HepG2 (cell line): ENCODE data around the gene NEU1. TPM values are rescaled to one million over a fixed set of nuclear protein-coding genes. Genes with fewer than 3 reads are reported as not detected.

ENCODE experiments used
- ARNT2 ChIP-seq: sonication (generic); formaldehyde crosslinking; IDR thresholded peaks from 2 replicates; pipeline ENCODE4 v1.8.0; 2022; ENCODE audit warnings: mild to moderate bottlenecking, low read depth, missing genetic modification reagents, moderate library complexity
- ATF3 ChIP-seq: sonication (generic); formaldehyde crosslinking; IDR thresholded peaks from 2 replicates; pipeline ENCODE4 v1.4.0; 2020; ENCODE audit warnings: missing genetic modification reagents
- ELK4 ChIP-seq: sonication (generic); formaldehyde crosslinking; IDR thresholded peaks from 2 replicates; pipeline ENCODE4 v1.9.0; 2021; ENCODE audit warnings: missing genetic modification reagents, borderline replicate concordance
- KLF11 ChIP-seq: IDR thresholded peaks from 2 replicates; pipeline ENCODE4 v1.6.1; 2016; ENCODE audit warnings: missing compliant biosample characterization
- MYNN ChIP-seq: sonication (generic); formaldehyde crosslinking; IDR thresholded peaks from 2 replicates; pipeline ENCODE4 v1.4.0; 2020; ENCODE audit warnings: mild to moderate bottlenecking, low read depth, missing genetic modification reagents
- POGK ChIP-seq: sonication (generic); formaldehyde crosslinking; conservative IDR thresholded peaks from 2 replicates; pipeline ENCODE4 v1.8.0; 2022; ENCODE audit warnings: mild to moderate bottlenecking, moderate library complexity, missing genetic modification reagents
- PRDM10 ChIP-seq: sonication (generic); formaldehyde crosslinking; IDR thresholded peaks from 2 replicates; pipeline ENCODE4 v1.4.0; 2020; ENCODE audit warnings: low read depth, missing genetic modification reagents
- PRDM4 ChIP-seq: sonication (generic); formaldehyde crosslinking; IDR thresholded peaks from 2 replicates; pipeline ENCODE4 v1.9.0; 2021; ENCODE audit warnings: missing genetic modification reagents, borderline replicate concordance
- RELA ChIP-seq: sonication (generic); formaldehyde crosslinking; IDR thresholded peaks from 2 replicates; pipeline ENCODE4 v1.4.0; 2020; ENCODE audit warnings: missing genetic modification reagents
- SMARCC2 ChIP-seq: fragments of 450-650 bp; IDR thresholded peaks from 2 replicates; pipeline ENCODE4 v1.6.1; 2017; ENCODE audit warnings: antibody characterized with exemption, mild to moderate bottlenecking
- SNAPC5 ChIP-seq: sonication (generic); formaldehyde crosslinking; IDR thresholded peaks from 2 replicates; pipeline ENCODE4 v1.8.1; 2023; ENCODE audit warnings: mild to moderate bottlenecking, missing genetic modification reagents, borderline replicate concordance
- ZBTB33 ChIP-seq: sonication (generic); formaldehyde crosslinking; IDR thresholded peaks from 2 replicates; pipeline ENCODE4 v1.4.0; 2020; ENCODE audit warnings: missing genetic modification reagents
- ZFAT ChIP-seq: sonication (generic); formaldehyde crosslinking; conservative IDR thresholded peaks from 2 replicates; pipeline ENCODE4 v1.8.1; 2023; ENCODE audit warnings: missing genetic modification reagents, inconsistent platforms
- ZNF17 ChIP-seq: sonication (generic); formaldehyde crosslinking; IDR thresholded peaks from 2 replicates; pipeline ENCODE4 v1.5.0; 2020; ENCODE audit warnings: mild to moderate bottlenecking, missing genetic modification reagents
- ZNF264 ChIP-seq: sonication (generic); formaldehyde crosslinking; IDR thresholded peaks from 2 replicates; pipeline ENCODE4 v1.4.0; 2020; ENCODE audit warnings: missing genetic modification reagents
- ZNF326 ChIP-seq: sonication (generic); formaldehyde crosslinking; IDR thresholded peaks from 2 replicates; pipeline ENCODE4 v1.4.0; 2020; ENCODE audit warnings: missing genetic modification reagents, borderline replicate concordance
- polyA plus RNA-seq, 8 experiments: library from polyadenylated mRNA; depleted of rRNA in 3 of 8; stranded (reverse) in 7 of 8; unstranded in 1 of 8; fragments of >200 nt; fragmentation: Illumina TruSeq in 4 of 8; extraction: Trizol in 4 of 8; gene quantifications; 2 replicates each; pipeline versions ENCODE4 v1.2.1 to v1.2.3, GENCODE V29; 2011 to 2016; ENCODE audit warnings: low read depth in 4 of 8, missing spikeins in 1 of 8, mixed read lengths in 1 of 8; ENCODE audit not compliant: insufficient read depth in 1 of 8
- total RNA-seq, 5 experiments: library from RNA; depleted of rRNA; stranded (reverse); fragments of >200 nt; fragmentation: Illumina TruSeq; extraction: Trizol; gene quantifications; 2 replicates each; pipeline ENCODE4 v1.2.3, GENCODE V29; 2016; ENCODE audit warnings: low read depth in 1 of 5

Gene NEU1
- total and polyA plus RNA-seq, 2 of the 13 experiments (the other 11 are each of a cell fraction or from before 2014, with no cell fraction given), result 215 to 297 TPM

- no peak for TF ChIP-seq PRDM10 (CRISPR knock-in tag)
- TF ChIP-seq MYNN, result peak; percentile 62; the same call in 1 of the 2 replicates
- no peak for TF ChIP-seq ZFAT
- peak; percentile 87; the same call in 1 of the 2 replicates for TF ChIP-seq KLF11
- TF ChIP-seq POGK, result peak; percentile 93
- peak; percentile 75; the same call in 1 of the 2 replicates for TF ChIP-seq ELK4
- peak; percentile 73; the same call in 1 of the 2 replicates for TF ChIP-seq ATF3 (CRISPR knock-in tag)
- peak; percentile 31; the same call in 1 of the 2 replicates for TF ChIP-seq RELA (CRISPR knock-in tag)
- TF ChIP-seq PRDM4 (CRISPR knock-in tag), result peak; percentile 89; the same call in 1 of the 2 replicates
- TF ChIP-seq ARNT2, result peak; percentile 93
- no peak for TF ChIP-seq SNAPC5 (CRISPR knock-in tag)
- TF ChIP-seq ZNF326 (CRISPR knock-in tag), result no peak
- no peak for TF ChIP-seq SMARCC2
- no peak for TF ChIP-seq ZNF17 (CRISPR knock-in tag)
- TF ChIP-seq ZNF264 (CRISPR knock-in tag), result peak; percentile 75; the same call in 1 of the 2 replicates
- no peak for TF ChIP-seq ZBTB33 (CRISPR knock-in tag)
Observed at GRCh38 chr6:31827286-31828079, 35.1 kb downstream of the NEU1 start, which contains the start of gene HSPA1B (continued).
